Natural killer cell (primary cell): ENCODE data around the gene TEPSIN. TPM values are rescaled to one million over a fixed set of nuclear protein-coding genes. Genes with fewer than 3 reads are reported as not detected.

Source experiments
- ATAC-seq, 3 donors: fragments of 150-1000 bp in 2 of 3; fragments of 200-7000 bp in 1 of 3; cut with Tn5 transposase; 1 replicate in 1 of 3; 2 replicates in 2 of 3; pipeline ENCODE4 v1.10.0; 2021; ENCODE audit warnings: mild to moderate bottlenecking in 2 of 3, moderate library complexity in 2 of 3
- DNase-seq, 2 donors: peaks; one replicate each; pipeline versions ENCODE4 v3.0.0 to v3.0.0-alpha.2; 2013 to 2021; ENCODE audit warnings: mixed read lengths in 1 of 2
- H3K27ac ChIP-seq: one replicate; pipeline ENCODE4 v1.5.1; 2013; ENCODE audit warnings: mild to moderate bottlenecking, low read length
- H3K27me3 ChIP-seq: one replicate; pipeline ENCODE4 v1.6.1; 2013; ENCODE audit warnings: low read length; ENCODE audit not compliant: control insufficient read depth, insufficient read depth
- H3K36me3 ChIP-seq: one replicate; pipeline ENCODE4 v1.6.1; 2013; ENCODE audit warnings: low read length; ENCODE audit not compliant: control insufficient read depth, insufficient read depth
- H3K4me1 ChIP-seq: one replicate; pipeline ENCODE4 v1.6.1; 2013; ENCODE audit warnings: low read length; ENCODE audit not compliant: control insufficient read depth, insufficient read depth
- H3K4me3 ChIP-seq: one replicate; pipeline ENCODE4 v1.5.1; 2013; ENCODE audit warnings: low read length
- H3K9me3 ChIP-seq: one replicate; pipeline ENCODE4 v1.6.1; 2013; ENCODE audit warnings: low read length; ENCODE audit not compliant: control insufficient read depth, insufficient read depth
- H3K27ac Mint-ChIP-seq, 2 donors: one replicate each; pipeline ENCODE4 v1.8.0; 2022; ENCODE audit warnings: mild to moderate bottlenecking in 2 of 2, mixed read lengths in 2 of 2, moderate library complexity in 1 of 2
- H3K27me3 Mint-ChIP-seq, 2 donors: one replicate each; pipeline ENCODE4 v1.8.0; 2022; ENCODE audit warnings: low read depth in 2 of 2, mixed read lengths in 2 of 2
- H3K36me3 Mint-ChIP-seq: one replicate; pipeline ENCODE4 v1.8.0; 2022; ENCODE audit warnings: mixed read lengths
- H3K4me1 Mint-ChIP-seq, 2 donors: one replicate each; pipeline ENCODE4 v1.8.0; 2022; ENCODE audit warnings: mixed read lengths in 2 of 2
- H3K4me3 Mint-ChIP-seq: one replicate; pipeline ENCODE4 v1.8.0; 2022; ENCODE audit warnings: mild to moderate bottlenecking, moderate library complexity, mixed read lengths
- H3K9me3 Mint-ChIP-seq, 2 donors: one replicate each; pipeline ENCODE4 v1.8.0; 2022; ENCODE audit warnings: mixed read lengths in 2 of 2
- WGBS: methylation state at CpG from one replicate; pipeline ENCODE4 v1.1.7; 2013; ENCODE audit warnings: missing lambda C conversion rate; ENCODE audit not compliant: insufficient coverage; 5-methylcytosine and 5-hydroxymethylcytosine counted together
- intact Hi-C: fragments of 100-400 bp; cut with micrococcal nuclease; formaldehyde crosslinking; loops from one replicate; pipeline ENCODE4 v1.14.2; 2022
- total RNA-seq, 4 donors: library from RNA; stranded (reverse); fragments of 120-200 nt in 1 of 4; gene quantifications; one replicate each; pipeline versions ENCODE4 v1.2.3 to v1.2.4, GENCODE V29; 2013 to 2022
- TF ChIP-seq, protein P1 (sequence below): fragments of 200-600 bp; IDR thresholded peaks from one replicate; pipeline ENCODE4 v1.8.0; 2022; ENCODE audit warnings: antibody characterized with exemption

TEPSIN gene
- total RNA-seq, 3 donors from 2014 or later (not counting 1 experiment from before 2014, with no cell fraction given): 89.8 to 137 (median 126) TPM

DNA sequence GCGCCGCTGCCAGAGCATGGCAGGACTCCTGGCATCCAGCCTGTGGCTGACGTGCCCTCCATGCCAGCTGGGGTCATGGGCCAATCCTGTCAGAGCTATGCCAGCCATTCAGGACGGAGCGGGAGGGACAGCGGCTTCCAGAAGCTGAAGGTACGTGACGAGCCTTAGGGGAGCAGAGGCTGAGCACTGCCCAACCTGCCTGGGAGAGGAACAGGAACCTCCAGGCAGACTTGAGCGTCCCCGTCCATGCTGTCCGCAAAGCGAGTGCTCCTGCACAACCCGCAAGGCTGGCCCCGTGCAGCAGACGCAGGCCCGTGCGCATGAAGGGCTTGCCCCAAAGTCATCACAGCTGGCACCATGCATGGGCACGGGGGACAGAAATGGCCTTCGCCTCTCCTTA, 21.8 kb upstream of the TEPSIN start:
- no peaks in the 10 kb centered on the region for H3K9me3 ChIP-seq
- Mint-ChIP-seq H3K27ac (no peak overlapping the region), H3K9me3 (no peaks in the 10 kb centered on the region), H3K36me3 (no peaks in the 10 kb centered on the region), H3K4me3 (no peak overlapping the region), H3K4me1 (no peaks in the 10 kb centered on the region), H3K27me3 (no peaks in the 10 kb centered on the region)
- peaks cover 74% of the 10 kb centered on the region for H3K36me3 ChIP-seq
- TF ChIP-seq, protein P1, sequence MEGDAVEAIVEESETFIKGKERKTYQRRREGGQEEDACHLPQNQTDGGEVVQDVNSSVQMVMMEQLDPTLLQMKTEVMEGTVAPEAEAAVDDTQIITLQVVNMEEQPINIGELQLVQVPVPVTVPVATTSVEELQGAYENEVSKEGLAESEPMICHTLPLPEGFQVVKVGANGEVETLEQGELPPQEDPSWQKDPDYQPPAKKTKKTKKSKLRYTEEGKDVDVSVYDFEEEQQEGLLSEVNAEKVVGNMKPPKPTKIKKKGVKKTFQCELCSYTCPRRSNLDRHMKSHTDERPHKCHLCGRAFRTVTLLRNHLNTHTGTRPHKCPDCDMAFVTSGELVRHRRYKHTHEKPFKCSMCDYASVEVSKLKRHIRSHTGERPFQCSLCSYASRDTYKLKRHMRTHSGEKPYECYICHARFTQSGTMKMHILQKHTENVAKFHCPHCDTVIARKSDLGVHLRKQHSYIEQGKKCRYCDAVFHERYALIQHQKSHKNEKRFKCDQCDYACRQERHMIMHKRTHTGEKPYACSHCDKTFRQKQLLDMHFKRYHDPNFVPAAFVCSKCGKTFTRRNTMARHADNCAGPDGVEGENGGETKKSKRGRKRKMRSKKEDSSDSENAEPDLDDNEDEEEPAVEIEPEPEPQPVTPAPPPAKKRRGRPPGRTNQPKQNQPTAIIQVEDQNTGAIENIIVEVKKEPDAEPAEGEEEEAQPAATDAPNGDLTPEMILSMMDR: no peak
- DNase-seq (no peak), ATAC-seq (no peak)
- no peak overlapping the region for H3K27ac ChIP-seq
- intact Hi-C loops: no loop called here
- WGBS: 98% methylated on average over 19 of the region's 19 CpGs
- no peaks in the 10 kb centered on the region for H3K27me3 ChIP-seq
- no peaks in the 10 kb centered on the region for H3K4me1 ChIP-seq
- no peak overlapping the region for H3K4me3 ChIP-seq

DNA sequence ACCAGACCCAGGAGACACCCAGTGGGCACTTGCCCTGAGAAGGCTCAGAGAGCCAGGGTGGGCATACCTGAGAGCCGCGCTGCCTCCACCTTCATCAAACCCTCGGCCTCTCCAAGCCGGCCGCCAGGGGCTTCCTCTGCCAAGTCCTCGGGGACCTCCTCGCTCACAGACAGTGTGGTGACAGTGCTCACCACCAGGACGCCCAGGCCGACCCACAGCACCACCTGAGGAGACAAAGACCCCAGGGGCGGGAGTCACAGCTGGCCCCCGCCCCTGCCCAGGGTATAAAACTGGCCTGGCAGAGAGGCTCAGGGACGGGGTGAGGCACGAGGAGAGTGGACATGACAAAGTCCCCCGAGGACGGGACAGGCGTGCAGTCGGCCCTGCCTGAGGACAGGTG, 21.3 kb upstream of the TEPSIN start:
- Mint-ChIP-seq H3K9me3 (no peaks in the 10 kb centered on the region), H3K4me3 (no peak overlapping the region), H3K27ac (no peak overlapping the region), H3K4me1 (no peaks in the 10 kb centered on the region), H3K27me3 (no peaks in the 10 kb centered on the region), H3K36me3 (no peaks in the 10 kb centered on the region)
- TF ChIP-seq, protein P1: no peak
- no peaks in the 10 kb centered on the region for H3K27me3 ChIP-seq
- intact Hi-C loops: no loop called here
- H3K4me3 ChIP-seq: no peak overlapping the region
- 96% methylated on average over 17 of the region's 17 CpGs for WGBS
- no peak for DNase-seq
- H3K36me3 ChIP-seq: peaks cover 69% of the 10 kb centered on the region
- H3K27ac ChIP-seq: no peak overlapping the region
- no peaks in the 10 kb centered on the region for H3K4me1 ChIP-seq
- ATAC-seq: no peak
- no peaks in the 10 kb centered on the region for H3K9me3 ChIP-seq

DNA sequence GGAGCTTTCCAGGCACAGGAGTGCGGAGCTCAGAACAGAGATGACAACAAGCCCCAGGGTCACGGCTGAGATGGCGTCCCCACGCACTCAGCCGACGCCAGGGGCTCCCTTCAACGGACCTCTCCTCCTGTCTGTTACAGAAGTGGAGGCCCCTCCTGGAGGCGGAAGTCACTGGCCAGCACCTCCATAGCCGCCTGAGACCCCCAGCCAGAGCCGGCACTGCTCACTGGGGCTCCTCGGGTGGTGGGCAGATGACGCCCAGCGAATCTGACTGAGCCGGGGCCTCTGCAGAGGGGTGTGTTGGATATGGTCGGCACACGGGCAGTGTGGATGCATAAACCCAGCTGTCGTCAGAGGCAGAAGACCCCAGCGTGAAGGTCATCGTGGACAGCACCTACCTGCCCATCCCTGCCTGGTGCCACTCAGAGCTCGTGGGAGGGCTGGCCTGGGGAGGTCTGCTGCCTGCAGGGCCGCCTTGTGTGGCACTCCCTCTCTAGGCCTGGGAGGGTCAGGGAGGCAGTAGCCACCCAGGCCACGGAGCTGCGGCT, 20.3 kb upstream of the TEPSIN start:
- DNase-seq (no peak), ATAC-seq (no peak)
- Mint-ChIP-seq H3K9me3 (no peaks in the 10 kb centered on the region), H3K4me3 (no peak overlapping the region), H3K27me3 (no peaks in the 10 kb centered on the region), H3K27ac (no peak overlapping the region), H3K4me1 (peaks cover under 1% of the 10 kb centered on the region in 2 donors), H3K36me3 (no peaks in the 10 kb centered on the region)
- WGBS: 93% methylated on average over 23 of the region's 23 CpGs
- Histone ChIP-seq H3K4me1 (no peaks in the 10 kb centered on the region), H3K36me3 (peaks cover 61% of the 10 kb centered on the region), H3K4me3 (no peak overlapping the region), H3K9me3 (no peaks in the 10 kb centered on the region), H3K27me3 (no peaks in the 10 kb centered on the region), H3K27ac (no peak overlapping the region)
- intact Hi-C loops: no loop called here
- TF ChIP-seq, protein P1: no peak

DNA sequence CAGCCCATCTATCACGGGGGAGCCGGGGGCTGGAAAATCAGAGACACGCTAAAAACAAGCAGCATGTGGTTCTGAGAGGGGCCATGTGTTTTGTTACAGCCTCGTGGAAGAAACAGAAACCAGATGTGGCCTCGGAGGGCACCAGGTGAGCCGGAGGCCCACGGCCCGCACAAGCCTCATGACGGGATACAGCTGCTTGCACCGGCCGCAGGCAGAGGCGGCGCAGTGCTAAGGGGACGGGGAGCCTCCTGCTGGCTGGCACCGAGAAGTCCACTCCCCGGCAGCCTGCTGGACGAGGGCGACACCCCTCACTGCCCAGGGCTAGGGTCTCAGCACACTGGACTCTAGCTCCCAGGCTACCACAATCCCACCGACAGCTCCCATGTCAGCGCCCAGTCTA, 19.4 kb upstream of the TEPSIN start:
- Histone ChIP-seq H3K9me3 (no peaks in the 10 kb centered on the region), H3K4me3 (no peak overlapping the region), H3K36me3 (peaks cover 58% of the 10 kb centered on the region), H3K27me3 (no peaks in the 10 kb centered on the region), H3K27ac (no peak overlapping the region), H3K4me1 (no peaks in the 10 kb centered on the region)
- DNase-seq: no peak
- Mint-ChIP-seq H3K9me3 (no peaks in the 10 kb centered on the region), H3K27me3 (no peaks in the 10 kb centered on the region), H3K4me1 (peaks cover 9% of the 10 kb centered on the region in 2 donors), H3K4me3 (no peak overlapping the region), H3K27ac (no peak overlapping the region), H3K36me3 (no peaks in the 10 kb centered on the region)
- intact Hi-C loops: no loop called here
- no peak for ATAC-seq
- 93% methylated on average over 20 of the region's 20 CpGs for WGBS
- TF ChIP-seq, protein P1: no peak
